HT-29 (cell line): Measurements from ENCODE around the gene PPP1R9B. TPM values are rescaled to one million over a fixed set of nuclear protein-coding genes. Genes with fewer than 3 reads are reported as not detected.
A peak's percentile ranks its signal among the peaks of the same experiment; 100 is the strongest.

Source experiments
- DNase-seq: peaks from one replicate; pipeline ENCODE4 v3.0.0-alpha.2; 2015; ENCODE audit warnings: low spot score
- total RNA-seq: library from RNA; depleted of rRNA; stranded (reverse); fragments of >200 nt; shearing (Covaris generic); gene quantifications from 2 replicates; pipeline ENCODE4 v1.2.3, GENCODE V29; 2014; rRNA removed

The PPP1R9B gene
- total RNA-seq, 1 experiment from 2014 or later = 54.6 TPM

- DNase-seq = peak; percentile 96
Observed at GRCh38 chr17:50094243-50094752, 56.2 kb downstream of the PPP1R9B start.

DNA sequence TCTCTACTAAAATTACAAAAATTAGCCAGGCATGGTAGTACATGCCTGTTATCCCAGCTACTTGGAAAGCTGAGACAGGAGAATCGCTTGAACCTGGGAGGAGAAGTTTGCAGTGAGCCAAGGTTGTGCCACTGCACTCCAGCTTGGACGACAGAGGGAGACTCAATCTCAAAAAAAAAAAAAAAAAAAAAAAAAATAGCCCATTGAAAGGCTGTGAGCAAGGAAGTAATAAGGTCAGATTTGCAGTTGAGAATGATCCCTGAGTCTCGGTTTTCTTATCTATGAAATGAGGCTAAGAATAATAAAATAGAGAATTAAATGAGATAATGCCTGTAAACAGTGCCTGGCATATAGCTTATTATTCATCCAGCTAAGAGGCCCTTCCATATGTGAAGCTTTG, 56.7 kb downstream of the PPP1R9B start:
- DNase-seq = no peak

DNA sequence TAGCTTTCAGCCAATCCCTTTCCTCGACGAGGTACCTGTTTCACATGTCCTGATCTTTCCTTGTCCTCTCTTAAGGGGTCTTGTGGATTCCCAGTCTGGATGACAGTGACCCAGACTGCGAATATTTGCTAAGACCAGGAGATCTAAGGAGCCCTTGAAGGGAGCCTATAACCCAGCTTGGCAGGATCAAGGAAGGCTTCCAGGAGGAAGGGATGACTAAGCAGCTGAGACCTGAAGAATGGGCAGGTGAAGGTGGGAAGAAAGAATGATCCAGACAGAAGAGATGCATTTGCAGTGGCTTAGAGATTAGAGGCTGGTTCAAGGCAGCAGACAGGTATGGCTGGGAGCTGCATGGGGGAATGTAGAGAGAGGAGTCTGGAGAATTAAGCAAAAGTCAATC, 57.2 kb downstream of the PPP1R9B start:
- DNase-seq = no peak

DNA sequence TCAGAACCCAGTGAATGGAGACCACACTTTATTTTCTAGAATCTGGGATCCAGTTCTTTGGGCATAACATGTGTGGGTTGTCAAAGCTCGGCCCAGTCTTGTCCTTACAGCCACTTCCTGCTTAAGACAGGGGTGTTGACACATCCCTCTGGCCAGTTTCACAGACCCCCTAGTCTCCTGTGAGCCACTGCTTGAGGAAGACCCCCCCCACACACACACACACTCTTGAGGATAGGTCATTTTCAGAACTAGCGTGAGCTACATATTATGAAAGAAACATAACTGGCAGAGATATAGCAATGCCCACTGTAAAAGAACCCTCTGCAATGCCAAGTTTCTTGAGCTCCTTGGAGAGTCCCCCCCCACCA, 58.6 kb downstream of the PPP1R9B start:
- no peak for DNase-seq

- no peak for DNase-seq
Observed at GRCh38 chr17:50090971-50091917, 59.2 kb downstream of the PPP1R9B start.

GRCh38 chr17:50090071-50090470, 60.4 kb downstream of the PPP1R9B start:
- DNase-seq = no peak

GRCh38 chr17:50088952-50089825, 61.3 kb downstream of the PPP1R9B start:
- no peak for DNase-seq

DNA sequence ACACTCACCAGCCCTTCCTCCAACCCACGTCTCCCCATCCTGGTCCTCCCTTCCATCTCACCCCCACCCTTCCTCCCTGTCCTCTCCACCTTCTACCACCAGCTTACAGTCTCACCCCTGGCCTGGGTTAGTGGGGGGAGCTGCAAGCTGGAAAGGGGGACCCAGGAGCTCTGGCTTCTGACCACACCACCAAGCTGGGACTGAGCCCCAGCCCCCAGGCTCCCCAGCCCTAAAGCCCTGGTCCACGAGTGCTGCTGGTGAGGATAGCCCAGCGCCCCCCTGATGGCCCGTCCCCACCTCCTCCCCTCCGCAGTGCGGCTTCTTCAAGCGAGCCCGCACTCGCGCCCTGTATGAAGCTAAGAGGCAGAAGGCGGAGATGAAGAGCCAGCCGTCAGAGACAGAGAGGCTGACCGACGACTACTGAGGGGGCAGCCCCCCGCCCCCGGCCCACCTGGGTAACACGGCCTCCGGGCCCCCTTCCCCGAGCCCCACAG, 62.5 kb downstream of the PPP1R9B start:
- DNase-seq = no peak

GRCh38 chr17:50087246-50087911, 63.1 kb downstream of the PPP1R9B start:
- peak; percentile 81 for DNase-seq

Other genes with a start within 250 kb of the PPP1R9B start
- 0.51 and 1.1 TPM in 2 replicates for gene DLX4, start 181.5 kb downstream of the PPP1R9B start, total RNA-seq
- not detected in 2 replicates for gene DLX3, start 155.5 kb downstream of the PPP1R9B start, total RNA-seq
- gene ITGA3, start 94.6 kb downstream of the PPP1R9B start, total RNA-seq = 218 and 237 TPM in 2 replicates
- gene PDK2, start 55.3 kb downstream of the PPP1R9B start, total RNA-seq = 31.3 and 31.9 TPM in 2 replicates
- gene SAMD14, start 20.5 kb downstream of the PPP1R9B start, total RNA-seq = 1.9 and 3.4 TPM in 2 replicates
- gene SGCA, start 15.3 kb upstream of the PPP1R9B start, total RNA-seq = not detected in 2 replicates
- 0.38 and 0.83 TPM in 2 replicates for gene COL1A1, start 51.0 kb upstream of the PPP1R9B start, total RNA-seq
- gene TMEM92, start 123.8 kb upstream of the PPP1R9B start, total RNA-seq = 5.9 and 17.8 TPM in 2 replicates
- 34.6 and 40.0 TPM in 2 replicates for gene XYLT2, start 195.4 kb upstream of the PPP1R9B start, total RNA-seq
- 71.2 and 120 TPM in 2 replicates for gene MRPL27, start 222.5 kb upstream of the PPP1R9B start, total RNA-seq
- gene EME1, start 222.6 kb upstream of the PPP1R9B start, total RNA-seq = 7.5 and 11.8 TPM in 2 replicates
- gene LRRC59, start 246.8 kb upstream of the PPP1R9B start, total RNA-seq = 137 and 155 TPM in 2 replicates